Fibroblast of the aortic adventitia (primary cell): ENCODE data around the gene SOX6. TPM values are rescaled to one million over a fixed set of nuclear protein-coding genes. Genes with fewer than 3 reads are reported as not detected.

ENCODE experiments used
- DNase-seq: peaks from one replicate; pipeline ENCODE4 v3.0.0-alpha.2; 2010; ENCODE audit warnings: low read depth
- H3K4me3 ChIP-seq: 2 replicates; pipeline ENCODE4 v1.5.1; 2011; ENCODE audit warnings: low read depth, mild to moderate bottlenecking, control low read depth, low read length, moderate library complexity
- CTCF ChIP-seq: IDR thresholded peaks from 2 replicates; pipeline ENCODE4 v1.5.1; 2011; ENCODE audit warnings: mild to moderate bottlenecking, low read length, control low read depth, inconsistent platforms; ENCODE audit not compliant: insufficient read depth
- total RNA-seq: library from RNA; depleted of rRNA; stranded (reverse); fragments of >200 nt; gene quantifications from 2 replicates; pipeline ENCODE4 v1.2.3, GENCODE V29; 2012; ENCODE audit warnings: low replicate concordance

The SOX6 gene
- total RNA-seq, 1 donor, result 0.36 TPM

GRCh38 chr11:15942126-15942525 is 414.2 kb downstream of the SOX6 start:
- DNase-seq, result no peak
- no peak overlapping the region for H3K4me3 ChIP-seq
- no peak for TF ChIP-seq CTCF

DNA sequence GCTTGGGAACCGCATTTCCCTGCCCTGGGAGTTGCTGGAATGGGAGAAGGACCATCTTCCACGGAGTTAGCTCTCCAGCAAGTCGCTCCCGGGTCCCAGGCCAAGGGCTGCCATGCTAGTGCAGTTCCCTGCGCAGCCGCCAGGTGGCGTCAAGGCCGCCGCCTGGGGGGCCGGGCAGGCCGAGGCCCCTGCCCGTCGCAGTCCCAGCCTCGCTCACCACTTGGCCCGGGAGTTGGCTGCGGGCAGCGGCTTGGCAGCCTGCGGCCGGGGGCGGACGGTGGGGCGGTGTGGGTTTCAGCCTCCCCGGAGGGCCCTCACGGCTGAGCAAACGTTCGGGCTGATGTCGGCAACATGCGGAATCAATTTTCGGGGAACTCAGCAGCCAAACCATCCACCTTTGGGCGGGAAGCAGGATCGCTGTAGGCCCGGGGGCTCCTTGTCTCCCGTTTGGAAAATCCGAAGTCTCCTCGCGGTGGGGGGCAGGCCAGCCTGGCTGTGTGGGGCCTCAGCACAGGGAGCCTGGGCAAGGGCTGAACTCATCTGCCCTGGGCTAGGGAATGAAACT is 415.1 kb downstream of the SOX6 start:
- peak; percentile 72 for TF ChIP-seq CTCF
- no peak for DNase-seq
- no peak overlapping the region for H3K4me3 ChIP-seq

- TF ChIP-seq CTCF, result no peak
- no peak overlapping the region for H3K4me3 ChIP-seq
- no peak for DNase-seq
Measured at GRCh38 chr11:15940462-15941205, 415.7 kb downstream of the SOX6 start.

- no peak overlapping the region for H3K4me3 ChIP-seq
- TF ChIP-seq CTCF, result no peak
- DNase-seq, result no peak
Measured at GRCh38 chr11:15938983-15939382, 417.4 kb downstream of the SOX6 start.

DNA sequence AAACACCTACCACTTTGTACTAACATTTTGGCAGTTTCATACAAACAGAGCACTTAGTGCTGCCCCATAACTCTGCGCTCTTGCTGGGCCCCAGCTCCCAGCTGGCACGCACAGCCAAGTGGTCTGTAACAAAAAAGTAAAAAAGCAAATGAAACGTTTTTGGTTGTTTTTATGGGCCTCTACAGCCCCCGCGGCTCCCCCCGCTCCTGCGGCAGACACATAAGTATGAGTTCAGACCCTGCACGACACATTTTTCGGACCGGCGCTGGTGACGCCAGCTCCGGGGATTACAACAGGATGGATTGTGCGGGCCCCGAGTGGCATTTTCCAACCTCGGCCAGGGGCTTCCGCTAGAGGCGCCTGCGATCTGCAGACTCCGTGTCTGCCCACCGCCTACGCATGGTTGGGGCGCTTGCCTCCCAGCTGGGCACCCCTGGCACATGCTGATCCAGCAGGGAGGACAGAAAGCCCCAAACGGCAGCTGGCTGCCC is 418.2 kb downstream of the SOX6 start:
- no peak for TF ChIP-seq CTCF
- DNase-seq, result no peak
- H3K4me3 ChIP-seq, result no peak overlapping the region

GRCh38 chr11:15937601-15938120 is 418.7 kb downstream of the SOX6 start:
- DNase-seq, result no peak
- no peak overlapping the region for H3K4me3 ChIP-seq
- no peak for TF ChIP-seq CTCF
